A549 (cell line): Measurements from ENCODE around the gene NAB1. TPM values are rescaled to one million over a fixed set of nuclear protein-coding genes. Genes with fewer than 3 reads are reported as not detected.

Source experiments
- ATAC-seq, 2 experiments: fragments of 200-7000 bp in 1 of 2; fragments of >200 bp in 1 of 2; cut with Nextera tagmentation in 1 of 2; cut with Tn5 transposase in 1 of 2; 3 replicates each; pipeline versions ENCODE4 v1.8.0 to v1.9.1; 2018 to 2020; ENCODE audit warnings: mild to moderate bottlenecking in 1 of 2, moderate library complexity in 1 of 2
- CTCF ChIA-PET: fragments of 300-600 bp; sonication (Branson Sonifier 250); formaldehyde crosslinking; extraction: SDS; loops from one replicate; lab custom pipeline; 2021; ENCODE audit warnings: antibody characterized with exemption, inconsistent platforms; lab: Yijun Ruan, JAX
- POLR2A ChIA-PET: fragments of 350-600 bp; formaldehyde crosslinking; extraction: SDS; loops from one replicate; lab custom pipeline; 2021; ENCODE audit warnings: antibody characterized with exemption, inconsistent platforms; lab: Yijun Ruan, JAX
- DNase-seq, 2 experiments: peaks; one replicate each; pipeline versions ENCODE4 v3.0.0 to v3.0.0-alpha.2; 2011 to 2016; ENCODE audit warnings: low read depth in 1 of 2, low spot score in 1 of 2
- FAIRE-seq: peaks from 2 replicates; lab custom pipeline; 2011; peaks lifted over from hg19 to GRCh38; lab: Jason Lieb, UNC
- H3K27ac ChIP-seq, 2 experiments: fragments of >200 bp; sonication (Bioruptor Twin); formaldehyde crosslinking; 3 replicates each; pipeline ENCODE4 v1.5.1; 2016 to 2017
- H3K4me1 ChIP-seq: fragments of >200 bp; sonication (Bioruptor Twin); formaldehyde crosslinking; 3 replicates; pipeline ENCODE4 v1.6.1; 2016
- H3K4me2 ChIP-seq: fragments of >200 bp; sonication (Bioruptor Twin); formaldehyde crosslinking; 3 replicates; pipeline ENCODE4 v1.6.1; 2016
- H3K4me3 ChIP-seq: fragments of >200 bp; sonication (Bioruptor Twin); formaldehyde crosslinking; 3 replicates; pipeline ENCODE4 v1.5.1; 2016
- H3K9me3 ChIP-seq: fragments of >200 bp; sonication (Bioruptor Twin); formaldehyde crosslinking; 3 replicates; pipeline ENCODE4 v1.6.1; 2016
- BHLHE40 ChIP-seq: IDR thresholded peaks from 2 replicates; pipeline ENCODE4 v1.6.1; 2012; ENCODE audit warnings: low read depth, low read length, inconsistent platforms
- CBX2 ChIP-seq: fragments of 200-600 bp; sonication (generic); IDR thresholded peaks from 2 replicates; pipeline ENCODE4 v1.6.1; 2016; ENCODE audit warnings: low read depth, mild to moderate bottlenecking, borderline replicate concordance
- CHD4 ChIP-seq: fragments of 200-600 bp; sonication (generic); IDR thresholded peaks from 2 replicates; pipeline ENCODE4 v1.6.1; 2016; ENCODE audit warnings: antibody characterized with exemption, mild to moderate bottlenecking, borderline replicate concordance
- E2F6 ChIP-seq: IDR thresholded peaks from 2 replicates; pipeline ENCODE4 v1.6.1; 2012; ENCODE audit warnings: low read depth, borderline replicate concordance
- EHF ChIP-seq: fragments of 250-450 bp; sonication (Bioruptor Pico); IDR thresholded peaks from 2 replicates; pipeline ENCODE4 v1.5.0; 2020; ENCODE audit warnings: mild to moderate bottlenecking
- EHMT2 ChIP-seq: fragments of 200-600 bp; sonication (generic); IDR thresholded peaks from 2 replicates; pipeline ENCODE4 v1.6.1; 2016; ENCODE audit warnings: antibody characterized with exemption, low read depth, mild to moderate bottlenecking, moderate library complexity
- FOSB ChIP-seq: fragments of 250-450 bp; sonication (Bioruptor Pico); IDR thresholded peaks from 2 replicates; pipeline ENCODE4 v1.5.0; 2020; ENCODE audit warnings: mild to moderate bottlenecking, moderate library complexity
- FOSL2 ChIP-seq, 2 experiments: fragments of 450-650 bp in 1 of 2; fragments of >200 bp in 1 of 2; sonication (Bioruptor Twin) in 1 of 2; formaldehyde crosslinking; IDR thresholded peaks; 2 replicates each; pipeline versions ENCODE4 v1.5.0 to v1.6.1; 2016 to 2020; ENCODE audit warnings: mild to moderate bottlenecking in 1 of 2, moderate library complexity in 1 of 2
- HOXB5 ChIP-seq: fragments of 250-450 bp; sonication (Bioruptor Pico); IDR thresholded peaks from 2 replicates; pipeline ENCODE4 v1.5.0; 2020; ENCODE audit warnings: mild to moderate bottlenecking, moderate library complexity
- JUN ChIP-seq, 2 experiments: fragments of >200 bp; sonication (Bioruptor Twin); formaldehyde crosslinking; IDR thresholded peaks; 2 replicates in 1 of 2; 3 replicates in 1 of 2; pipeline ENCODE4 v1.6.1; 2016 to 2017
- KDM5A ChIP-seq: fragments of 200-600 bp; sonication (generic); IDR thresholded peaks from 2 replicates; pipeline ENCODE4 v1.6.1; 2016; ENCODE audit warnings: antibody characterized with exemption, mild to moderate bottlenecking
- MAFK ChIP-seq: fragments of 450-650 bp; IDR thresholded peaks from 2 replicates; pipeline ENCODE4 v1.6.1; 2014; ENCODE audit not compliant: partially characterized antibody
- MAX ChIP-seq: IDR thresholded peaks from 2 replicates; pipeline ENCODE4 v1.6.1; 2012
- MAZ ChIP-seq: fragments of 150-350 bp; IDR thresholded peaks from 2 replicates; pipeline ENCODE4 v1.6.1; 2014; ENCODE audit warnings: antibody characterized with exemption, low read depth, low read length, borderline replicate concordance
- MYC ChIP-seq: IDR thresholded peaks from 2 replicates; pipeline ENCODE4 v1.6.1; 2012; ENCODE audit warnings: mild to moderate bottlenecking, inconsistent platforms, low read length, improper control_type of control experiment, borderline replicate concordance
- NFE2L2 ChIP-seq: fragments of 150-350 bp; conservative IDR thresholded peaks from 2 replicates; pipeline ENCODE4 v1.6.1; 2014; ENCODE audit warnings: low read length
- NPAS2 ChIP-seq: fragments of 250-450 bp; sonication (Bioruptor Pico); IDR thresholded peaks from 2 replicates; pipeline ENCODE4 v1.8.0; 2022; ENCODE audit warnings: mild to moderate bottlenecking, moderate library complexity, borderline replicate concordance
- PBX3 ChIP-seq: IDR thresholded peaks from 2 replicates; pipeline ENCODE4 v1.6.1; 2012
- POLR2A ChIP-seq: IDR thresholded peaks from 2 replicates; pipeline ENCODE4 v1.6.1; 2012; ENCODE audit warnings: mild to moderate bottlenecking, low read length
- POLR2AphosphoS2 ChIP-seq: conservative IDR thresholded peaks from 2 replicates; pipeline ENCODE4 v1.6.1; 2012; ENCODE audit warnings: low read length, improper control_type of control experiment, inconsistent platforms
- RCOR1 ChIP-seq: fragments of 150-350 bp; IDR thresholded peaks from 2 replicates; pipeline ENCODE4 v1.6.1; 2014; ENCODE audit warnings: antibody characterized with exemption, low read length, low read depth
- RNF2 ChIP-seq: fragments of 200-600 bp; sonication (generic); IDR thresholded peaks from 2 replicates; pipeline ENCODE4 v1.6.1; 2016; ENCODE audit warnings: low read depth, mild to moderate bottlenecking, antibody characterized with exemption, moderate library complexity, borderline replicate concordance
- SMC3 ChIP-seq: fragments of >200 bp; sonication (Bioruptor Twin); formaldehyde crosslinking; IDR thresholded peaks from 3 replicates; pipeline ENCODE4 v1.6.1; 2018; ENCODE audit warnings: inconsistent platforms
- TFCP2L1 ChIP-seq: fragments of 250-450 bp; sonication (Bioruptor Pico); IDR thresholded peaks from 2 replicates; pipeline ENCODE4 v1.5.0; 2021; ENCODE audit warnings: mild to moderate bottlenecking
- TP53 ChIP-seq: fragments of 250-450 bp; sonication (Bioruptor Pico); IDR thresholded peaks from 2 replicates; pipeline ENCODE4 v1.5.0; 2021; ENCODE audit warnings: mild to moderate bottlenecking, moderate library complexity
- ZNF302 ChIP-seq: fragments of 250-450 bp; sonication (Bioruptor Pico); IDR thresholded peaks from 2 replicates; pipeline ENCODE4 v1.9.0; 2021; ENCODE audit warnings: inconsistent platforms, mild to moderate bottlenecking, moderate library complexity
- WGBS: methylation state at CpG from one replicate; pipeline ENCODE4 v1.1.6; 2017; ENCODE audit errors: missing lambda C conversion rate; 5-methylcytosine and 5-hydroxymethylcytosine counted together
- polyA plus RNA-seq, 4 experiments: library from polyadenylated mRNA; depleted of rRNA in 3 of 4; stranded (reverse); fragments of >200 nt; fragmentation: RNase III in 1 of 4; extraction: RNeasy Plus Mini Kit Qiagen cat#74134 plus additional on column Dnase treatment in 1 of 4; gene quantifications; 2 replicates in 3 of 4; 3 replicates in 1 of 4; pipeline ENCODE4 v1.2.3, GENCODE V29; 2011 to 2017
- TF ChIP-seq, protein P1 (sequence below): fragments of 200-600 bp; sonication (generic); IDR thresholded peaks from 2 replicates; pipeline ENCODE4 v1.6.1; 2016; ENCODE audit warnings: antibody characterized with exemption, mild to moderate bottlenecking, moderate library complexity

Gene NAB1
- polyA plus RNA-seq, 2 of the 4 experiments (the other 2 are of a cell fraction): 37.6 to 67.3 TPM

GRCh38 chr2:190648289-190649034 lies 421 bp upstream of the NAB1 start (continued):
- TF ChIP-seq FOSB: no peak
- TF ChIP-seq POLR2AphosphoS2: no peak
- TF ChIP-seq, protein P1, sequence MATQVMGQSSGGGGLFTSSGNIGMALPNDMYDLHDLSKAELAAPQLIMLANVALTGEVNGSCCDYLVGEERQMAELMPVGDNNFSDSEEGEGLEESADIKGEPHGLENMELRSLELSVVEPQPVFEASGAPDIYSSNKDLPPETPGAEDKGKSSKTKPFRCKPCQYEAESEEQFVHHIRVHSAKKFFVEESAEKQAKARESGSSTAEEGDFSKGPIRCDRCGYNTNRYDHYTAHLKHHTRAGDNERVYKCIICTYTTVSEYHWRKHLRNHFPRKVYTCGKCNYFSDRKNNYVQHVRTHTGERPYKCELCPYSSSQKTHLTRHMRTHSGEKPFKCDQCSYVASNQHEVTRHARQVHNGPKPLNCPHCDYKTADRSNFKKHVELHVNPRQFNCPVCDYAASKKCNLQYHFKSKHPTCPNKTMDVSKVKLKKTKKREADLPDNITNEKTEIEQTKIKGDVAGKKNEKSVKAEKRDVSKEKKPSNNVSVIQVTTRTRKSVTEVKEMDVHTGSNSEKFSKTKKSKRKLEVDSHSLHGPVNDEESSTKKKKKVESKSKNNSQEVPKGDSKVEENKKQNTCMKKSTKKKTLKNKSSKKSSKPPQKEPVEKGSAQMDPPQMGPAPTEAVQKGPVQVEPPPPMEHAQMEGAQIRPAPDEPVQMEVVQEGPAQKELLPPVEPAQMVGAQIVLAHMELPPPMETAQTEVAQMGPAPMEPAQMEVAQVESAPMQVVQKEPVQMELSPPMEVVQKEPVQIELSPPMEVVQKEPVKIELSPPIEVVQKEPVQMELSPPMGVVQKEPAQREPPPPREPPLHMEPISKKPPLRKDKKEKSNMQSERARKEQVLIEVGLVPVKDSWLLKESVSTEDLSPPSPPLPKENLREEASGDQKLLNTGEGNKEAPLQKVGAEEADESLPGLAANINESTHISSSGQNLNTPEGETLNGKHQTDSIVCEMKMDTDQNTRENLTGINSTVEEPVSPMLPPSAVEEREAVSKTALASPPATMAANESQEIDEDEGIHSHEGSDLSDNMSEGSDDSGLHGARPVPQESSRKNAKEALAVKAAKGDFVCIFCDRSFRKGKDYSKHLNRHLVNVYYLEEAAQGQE: no peak
- no peak for TF ChIP-seq FOSL2 (IDR thresholded peaks at IDR 0.05)
- TF ChIP-seq FOSL2 (CRISPR knock-in tag; IDR thresholded peaks at IDR 0.05): peak; percentile 59
- no peak for TF ChIP-seq E2F6
- no peak for TF ChIP-seq MAZ
- no peak for TF ChIP-seq ZNF302 (CRISPR knock-in tag)
- TF ChIP-seq MAX: peak; percentile 42
- peak; percentile 56 to 77; a peak in 3 of 5 replicates for TF ChIP-seq JUN (IDR thresholded peaks at IDR 0.05)
- TF ChIP-seq EHF (CRISPR knock-in tag): no peak
- no peak for TF ChIP-seq NFE2L2
- no peak for TF ChIP-seq MAFK
- TF ChIP-seq PBX3: no peak
- TF ChIP-seq, all 56 proteins: peak for 9

- ATAC-seq (peak in 1 of 2 experiments; percentile 19; a peak in 3 of 6 replicates), DNase-seq (peak; percentile 13 to 46), FAIRE-seq (peak; percentile 49)
- TF ChIP-seq EHMT2: no peak
- no peak for TF ChIP-seq NPAS2 (CRISPR knock-in tag)
- TF ChIP-seq JUN (IDR thresholded peaks at IDR 0.05): no peak
- no peak for TF ChIP-seq TP53
- no peak for TF ChIP-seq PBX3
- no peak for TF ChIP-seq HOXB5 (CRISPR knock-in tag)
- no peak for TF ChIP-seq CBX2
- no peak for TF ChIP-seq MAZ
- TF ChIP-seq EHF (CRISPR knock-in tag): no peak
- TF ChIP-seq BHLHE40: no peak
- TF ChIP-seq TFCP2L1 (CRISPR knock-in tag): no peak
- TF ChIP-seq RNF2: no peak
- no peak for TF ChIP-seq FOSL2 (IDR thresholded peaks at IDR 0.05)
- TF ChIP-seq FOSL2 (CRISPR knock-in tag; IDR thresholded peaks at IDR 0.05): no peak
- no peak for TF ChIP-seq KDM5A
- TF ChIP-seq MYC: no peak
- TF ChIP-seq POLR2A: no peak
- TF ChIP-seq SMC3: no peak
- no peak for TF ChIP-seq CHD4
- TF ChIP-seq RCOR1: no peak
- Histone ChIP-seq H3K4me2 (peak overlapping the region; percentile 94), H3K4me1 (peaks cover 64% of the 10 kb centered on the region), H3K9me3 (no peaks in the 10 kb centered on the region), H3K27ac (peak overlapping the region; percentile 91 to 99), H3K4me3 (peak overlapping the region; percentile 87)
- POLR2A ChIA-PET: interaction anchor here (1.2 kb wide), 1 partner anchor 115 kb away, joined by 3 read pairs; the partner anchor contains the start of gene NEMP2
- 2% methylated on average over 15 of the region's 15 CpGs for WGBS
- CTCF ChIA-PET: interaction anchor here (1.0 kb wide), 1 partner anchor 9 kb away, joined by 5 read pairs; no protein-coding TSS in a partner anchor
Measured at GRCh38 chr2:190649798-190650390, 1.0 kb downstream of the NAB1 start.
